HS-5 (cell line): ENCODE results near the gene MTG1.

Source experiments
- DNase-seq: peaks from one replicate; pipeline ENCODE4 v3.0.0-alpha.2; 2012; ENCODE audit warnings: low read depth

The MTG1 gene

GRCh38 chr10:133452453-133452852 is 58.5 kb downstream of the MTG1 start:
- DNase-seq, result no peak

- DNase-seq, result no peak
Observed at GRCh38 chr10:133453516-133454203, 59.7 kb downstream of the MTG1 start, which contains the start of gene SCART1. Gene SCART1, plus strand, starts transcription at chr10:133453945. Its CDS starts 53 bp downstream, at chr10:133453998.

GRCh38 chr10:133454204-133454893 is 60.4 kb downstream of the MTG1 start:
- no peak for DNase-seq

GRCh38 chr10:133455196-133455595 is 61.2 kb downstream of the MTG1 start:
- DNase-seq, result no peak

- no peak for DNase-seq
Observed at GRCh38 chr10:133455611-133456031, 61.7 kb downstream of the MTG1 start.

- DNase-seq, result no peak
Observed at GRCh38 chr10:133456041-133456951, 62.3 kb downstream of the MTG1 start.

- no peak for DNase-seq
Observed at GRCh38 chr10:133457100-133457841, 63.3 kb downstream of the MTG1 start.

GRCh38 chr10:133458021-133458709 is 64.2 kb downstream of the MTG1 start:
- DNase-seq, result no peak

- DNase-seq, result no peak
Observed at GRCh38 chr10:133458710-133459453, 64.9 kb downstream of the MTG1 start.

GRCh38 chr10:133459454-133460207 is 65.7 kb downstream of the MTG1 start:
- DNase-seq, result no peak

- no peak for DNase-seq
Observed at GRCh38 chr10:133460208-133460769, 66.3 kb downstream of the MTG1 start.

GRCh38 chr10:133461027-133461426 is 67.1 kb downstream of the MTG1 start:
- DNase-seq, result no peak

GRCh38 chr10:133461841-133462240 is 67.9 kb downstream of the MTG1 start:
- DNase-seq, result no peak

- no peak for DNase-seq
Observed at GRCh38 chr10:133462512-133463305, 68.8 kb downstream of the MTG1 start.

- no peak for DNase-seq
Observed at GRCh38 chr10:133464582-133465031, 70.7 kb downstream of the MTG1 start.

- no peak for DNase-seq
Observed at GRCh38 chr10:133465191-133465949, 71.4 kb downstream of the MTG1 start.

- DNase-seq, result no peak
Observed at GRCh38 chr10:133465950-133466474, 72.1 kb downstream of the MTG1 start.
